Esophagus (tissue), 2 donors: ENCODE measurements around the gene HBB. TPM values are rescaled to one million over a fixed set of nuclear protein-coding genes. Genes with fewer than 3 reads are reported as not detected.
"Not testable (repeated sequence)": the region's sequence is repeated elsewhere in the genome, so short reads cannot be mapped to it uniquely, and the experiment has no call there.

ENCODE experiments used
- H3K27ac ChIP-seq, 2 donors: one replicate each; pipeline ENCODE4 v1.5.1; 2013; ENCODE audit warnings: low read depth in 2 of 2, mild to moderate bottlenecking in 2 of 2, inconsistent platforms in 1 of 2, low read length in 1 of 2, moderate library complexity in 1 of 2
- H3K27me3 ChIP-seq, 2 donors: one replicate each; pipeline ENCODE4 v1.6.1; 2013; ENCODE audit warnings: low read length in 2 of 2, control low read depth in 1 of 2, mild to moderate bottlenecking in 1 of 2; ENCODE audit not compliant: insufficient read depth in 2 of 2, control insufficient read depth in 1 of 2
- H3K36me3 ChIP-seq, 2 donors: one replicate each; pipeline ENCODE4 v1.6.1; 2013; ENCODE audit warnings: low read length in 1 of 2; ENCODE audit not compliant: control insufficient read depth in 2 of 2, insufficient read depth in 2 of 2
- H3K4me1 ChIP-seq, 2 donors: one replicate each; pipeline ENCODE4 v1.6.1; 2013; ENCODE audit warnings: low read length in 1 of 2; ENCODE audit not compliant: control insufficient read depth in 2 of 2, insufficient read depth in 2 of 2
- H3K4me3 ChIP-seq, 2 donors: one replicate each; pipeline ENCODE4 v1.5.1; 2013; ENCODE audit warnings: low read length in 2 of 2, mild to moderate bottlenecking in 2 of 2, low read depth in 1 of 2, moderate library complexity in 1 of 2
- H3K9me3 ChIP-seq, 2 donors: one replicate each; pipeline ENCODE4 v1.6.1; 2013; ENCODE audit warnings: mild to moderate bottlenecking in 2 of 2, low read depth in 1 of 2, low read length in 1 of 2, moderate library complexity in 1 of 2; ENCODE audit not compliant: control insufficient read depth in 2 of 2, insufficient read depth in 1 of 2
- WGBS, 2 donors: extraction: QIAGEN DNeasy Blood & Tissue Kit; methylation state at CpG; one replicate each; pipeline ENCODE4 v1.1.7; 2013; 5-methylcytosine and 5-hydroxymethylcytosine counted together
- polyA plus RNA-seq, 2 donors: library from polyadenylated mRNA; stranded (reverse); fragments of 200-250 nt; gene quantifications; one replicate each; pipeline ENCODE4 v1.2.3, GENCODE V29; 2013
- donor health status: healthy with polysubstance abuse.
- donor health status: Bipolar disorder and iron deficiency.

HBB gene
- polyA plus RNA-seq, 2 donors, result 0.41 to 0.53 TPM

GRCh38 chr11:5257296-5257695 lies 30.4 kb upstream of the HBB start:
- H3K36me3 ChIP-seq, result no peaks in the 10 kb centered on the region
- WGBS, 2 donors, result 22 to 26% methylated on average over 2 of the region's 2 CpGs
- H3K27ac ChIP-seq, result no peak overlapping the region
- no peak overlapping the region for H3K4me3 ChIP-seq
- H3K27me3 ChIP-seq, result no peaks in the 10 kb centered on the region
- peaks cover 2 to 3% of the 10 kb centered on the region in 2 donors for H3K9me3 ChIP-seq
- H3K4me1 ChIP-seq, result no peaks in the 10 kb centered on the region

GRCh38 chr11:5254646-5255413 lies 28.0 kb upstream of the HBB start, which contains the start of gene HBG2:
TSS of gene HBG2 (minus strand) at chr11:5254781. CDS start at chr11:5254728, 53 bp downstream.
- H3K9me3 ChIP-seq, H3K4me3 ChIP-seq, H3K36me3 ChIP-seq, H3K4me1 ChIP-seq, H3K27me3 ChIP-seq, H3K27ac ChIP-seq: not testable (repeated sequence)
- WGBS, 2 donors, result 66 to 74% methylated on average over 4 of the region's 9 CpGs

GRCh38 chr11:5254023-5254422 lies 27.2 kb upstream of the HBB start:
- WGBS, 2 donors, result 62 to 75% methylated on average over 2 of the region's 2 CpGs
- not testable (repeated sequence) for H3K27ac ChIP-seq, H3K36me3 ChIP-seq, H3K27me3 ChIP-seq, H3K4me1 ChIP-seq, H3K9me3 ChIP-seq, H3K4me3 ChIP-seq

- H3K4me1 ChIP-seq, H3K27me3 ChIP-seq, H3K4me3 ChIP-seq, H3K36me3 ChIP-seq, H3K9me3 ChIP-seq, H3K27ac ChIP-seq: not testable (repeated sequence)
- 75 to 90% methylated on average over 5 of the region's 5 CpGs for WGBS, 2 donors
These were observed 26.6 kb upstream of the HBB start for GRCh38 chr11:5253440-5253839.

- Histone ChIP-seq H3K9me3 (no peaks in the 10 kb centered on the region), H3K27me3 (no peaks in the 10 kb centered on the region), H3K36me3 (no peaks in the 10 kb centered on the region), H3K4me3 (no peak overlapping the region), H3K4me1 (no peaks in the 10 kb centered on the region), H3K27ac (no peak overlapping the region)
- 46 to 50% methylated on average over 1 of the region's 1 CpG for WGBS, 2 donors
These were observed 26.0 kb upstream of the HBB start for GRCh38 chr11:5252919-5253265.

GRCh38 chr11:5252192-5252918 lies 25.5 kb upstream of the HBB start:
- no peaks in the 10 kb centered on the region for H3K36me3 ChIP-seq
- H3K4me1 ChIP-seq, result no peaks in the 10 kb centered on the region
- H3K9me3 ChIP-seq, result no peaks in the 10 kb centered on the region
- no peak overlapping the region for H3K27ac ChIP-seq
- H3K27me3 ChIP-seq, result no peaks in the 10 kb centered on the region
- WGBS, 2 donors, result 68 to 75% methylated on average over 9 of the region's 9 CpGs
- no peak overlapping the region for H3K4me3 ChIP-seq

- H3K27me3 ChIP-seq, result no peaks in the 10 kb centered on the region
- no peaks in the 10 kb centered on the region for H3K36me3 ChIP-seq
- no peak overlapping the region for H3K4me3 ChIP-seq
- H3K9me3 ChIP-seq, result no peaks in the 10 kb centered on the region
- 25 to 58% methylated on average over 2 of the region's 2 CpGs for WGBS, 2 donors
- no peaks in the 10 kb centered on the region for H3K4me1 ChIP-seq
- H3K27ac ChIP-seq, result no peak overlapping the region
These were observed 24.9 kb upstream of the HBB start for GRCh38 chr11:5251746-5252145.

- 84 to 87% methylated on average over 4 of the region's 4 CpGs for WGBS, 2 donors
- H3K27me3 ChIP-seq, result no peaks in the 10 kb centered on the region
- H3K4me3 ChIP-seq, result no peak overlapping the region
- H3K4me1 ChIP-seq, result no peaks in the 10 kb centered on the region
- no peaks in the 10 kb centered on the region for H3K9me3 ChIP-seq
- no peaks in the 10 kb centered on the region for H3K36me3 ChIP-seq
- H3K27ac ChIP-seq, result no peak overlapping the region
These were observed 23.8 kb upstream of the HBB start for GRCh38 chr11:5250543-5251204.

GRCh38 chr11:5249807-5250396 lies 23.0 kb upstream of the HBB start, which contains the start of gene HBG1:
TSS of gene HBG1 (minus strand) at chr11:5249857. CDS start at chr11:5249804, 53 bp downstream.
- H3K27me3 ChIP-seq, H3K36me3 ChIP-seq, H3K4me3 ChIP-seq, H3K9me3 ChIP-seq, H3K4me1 ChIP-seq, H3K27ac ChIP-seq: not testable (repeated sequence)
- WGBS, 2 donors, result 67 to 82% methylated on average over 3 of the region's 9 CpGs
